ENCODE measurements around the gene TMEM92.
A peak's percentile ranks its signal among the peaks of the same experiment; 100 is the strongest.
"Not testable (repeated sequence)": the region's sequence is repeated elsewhere in the genome, so short reads cannot be mapped to it uniquely, and the experiment has no call there.

Gene TMEM92

DNA sequence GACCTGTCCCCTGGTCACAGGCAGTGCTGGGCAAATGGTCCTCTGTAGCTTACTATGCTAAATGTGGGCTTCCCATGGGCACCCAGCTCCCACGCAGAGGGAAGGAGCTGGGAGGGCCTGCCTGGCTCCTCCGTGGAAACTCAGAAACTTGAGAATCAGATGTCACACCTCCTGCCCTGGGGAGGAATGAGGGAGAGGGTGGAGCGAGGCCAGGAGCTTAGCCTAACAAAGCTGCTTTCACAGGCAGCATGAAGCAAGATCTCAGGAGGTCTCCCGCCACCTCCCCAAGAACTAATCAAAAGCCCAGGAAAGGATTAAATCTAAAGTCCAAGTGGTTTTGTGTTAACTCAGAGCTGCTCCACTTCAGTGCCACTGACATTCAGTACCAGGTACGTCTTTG is 38.0 kb downstream of the TMEM92 start:
- no peak for DNase-seq (ENCODE audit: extremely low spot score)
- no peak for TF ChIP-seq FOXM1 (IDR thresholded peaks at IDR 0.05; ENCODE audit: borderline replicate concordance)
- no peak for TF ChIP-seq BHLHE40 (IDR thresholded peaks at IDR 0.05; ENCODE audit: borderline replicate concordance)
- TF ChIP-seq SUZ12 (IDR thresholded peaks at IDR 0.05) = no peak
- no peak for TF ChIP-seq TARDBP (IDR thresholded peaks at IDR 0.05)
- TF ChIP-seq, protein P1, sequence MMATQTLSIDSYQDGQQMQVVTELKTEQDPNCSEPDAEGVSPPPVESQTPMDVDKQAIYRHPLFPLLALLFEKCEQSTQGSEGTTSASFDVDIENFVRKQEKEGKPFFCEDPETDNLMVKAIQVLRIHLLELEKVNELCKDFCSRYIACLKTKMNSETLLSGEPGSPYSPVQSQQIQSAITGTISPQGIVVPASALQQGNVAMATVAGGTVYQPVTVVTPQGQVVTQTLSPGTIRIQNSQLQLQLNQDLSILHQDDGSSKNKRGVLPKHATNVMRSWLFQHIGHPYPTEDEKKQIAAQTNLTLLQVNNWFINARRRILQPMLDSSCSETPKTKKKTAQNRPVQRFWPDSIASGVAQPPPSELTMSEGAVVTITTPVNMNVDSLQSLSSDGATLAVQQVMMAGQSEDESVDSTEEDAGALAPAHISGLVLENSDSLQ (IDR thresholded peaks at IDR 0.05) = no peak
- no peak for TF ChIP-seq CTBP1 (IDR thresholded peaks at IDR 0.05; ENCODE audit: borderline replicate concordance)
- TF ChIP-seq SP1 (IDR thresholded peaks at IDR 0.05) = no peak
- no peak for TF ChIP-seq LEF1 (IDR thresholded peaks at IDR 0.05; ENCODE audit: borderline replicate concordance)
- TF ChIP-seq NFRKB (IDR thresholded peaks at IDR 0.05) = no peak
- no peak for TF ChIP-seq ELF4 (IDR thresholded peaks at IDR 0.05)
- TF ChIP-seq FOXK2 (IDR thresholded peaks at IDR 0.05) = no peak
- no peak for TF ChIP-seq L3MBTL2 (conservative IDR thresholded peaks at IDR 0.05)
- no peak for TF ChIP-seq HDGF (IDR thresholded peaks at IDR 0.05; ENCODE audit: borderline replicate concordance)
- TF ChIP-seq FOXA1 (IDR thresholded peaks at IDR 0.05) = no peak
- TF ChIP-seq ZNF384 (IDR thresholded peaks at IDR 0.05) = no peak
- TF ChIP-seq ARNT (IDR thresholded peaks at IDR 0.05) = no peak
- CTCF ChIA-PET = interaction anchor here (0.6 to 1.0 kb wide), 3 partner anchors 112 to 161 kb away, joined by 3 to 4 read pairs (median 4); no protein-coding TSS in a partner anchor
- POLR2A ChIA-PET = no interaction called here

DNA sequence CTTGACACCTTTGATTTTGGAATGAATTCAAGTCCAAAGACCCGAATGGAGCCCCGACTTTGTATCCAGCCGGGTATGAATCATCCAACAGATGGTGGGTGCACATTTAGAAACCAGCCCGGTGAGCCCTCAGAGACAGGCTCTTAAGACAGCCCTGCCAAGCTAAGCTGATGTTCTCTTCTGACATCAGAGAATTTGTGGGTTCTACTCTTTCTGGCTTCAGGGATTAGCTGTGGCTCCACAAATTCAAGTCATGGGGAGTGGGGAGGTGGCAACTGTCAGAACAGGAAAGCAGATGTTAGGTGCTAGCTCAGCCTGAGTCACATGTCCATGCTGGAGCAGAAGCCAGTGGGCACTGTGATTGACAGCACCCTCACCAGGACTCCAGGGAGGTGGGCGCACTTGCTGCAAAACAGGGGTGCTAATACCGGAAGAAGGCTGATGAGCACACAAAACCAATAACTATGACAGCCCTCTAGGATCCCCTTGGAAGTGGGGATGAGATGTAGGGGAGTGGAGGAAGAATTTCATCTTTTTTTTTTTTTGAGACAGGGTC is 40.3 kb downstream of the TMEM92 start:
- ChIA-PET CTCF (no interaction called here), POLR2A (no interaction called here)
- no peak for TF ChIP-seq SP1 (IDR thresholded peaks at IDR 0.05)
- TF ChIP-seq, protein P1 (IDR thresholded peaks at IDR 0.05) = peak; percentile 24; the same call in 1 of the 2 replicates
- no peak for DNase-seq (ENCODE audit: extremely low spot score)

DNA sequence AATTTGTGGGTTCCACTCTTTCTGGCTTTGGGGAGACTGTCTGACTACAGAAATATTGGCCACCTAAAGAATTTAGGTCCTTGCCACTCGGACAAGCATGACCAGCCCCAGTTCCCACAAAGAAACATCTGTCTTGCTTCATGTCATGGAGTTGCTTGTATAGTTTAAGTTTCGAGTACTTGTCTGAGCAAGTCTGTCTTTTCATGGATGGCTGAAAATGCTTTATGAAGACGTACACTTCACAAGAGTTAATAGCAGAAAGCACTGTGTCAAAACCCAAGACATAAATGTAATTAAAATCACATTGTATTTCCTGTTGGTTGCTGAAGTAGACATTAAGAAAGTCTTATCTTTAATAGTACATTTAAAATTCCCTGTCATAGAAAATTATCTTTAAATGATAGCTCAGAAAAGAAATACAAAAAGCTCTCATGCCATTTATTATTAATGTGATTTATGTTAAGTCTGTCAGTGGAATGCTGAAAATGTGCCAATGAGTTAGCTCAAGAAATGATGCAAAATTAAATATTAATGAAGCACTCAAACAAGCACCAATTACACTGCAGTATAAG is 41.8 kb downstream of the TMEM92 start:
- POLR2A ChIA-PET = interaction anchor here (0.5 kb wide), 1 partner anchor 109 kb away, joined by 3 read pairs; no protein-coding TSS in a partner anchor
- DNase-seq (ENCODE audit: extremely low spot score) = no peak
- no peak for TF ChIP-seq LEF1 (IDR thresholded peaks at IDR 0.05; ENCODE audit: borderline replicate concordance)
- no peak for TF ChIP-seq ZNF384 (IDR thresholded peaks at IDR 0.05)
- TF ChIP-seq, protein P1 (IDR thresholded peaks at IDR 0.05) = peak; percentile 20; the same call in 1 of the 2 replicates
- no peak for TF ChIP-seq SP1 (IDR thresholded peaks at IDR 0.05)
- TF ChIP-seq FOXK2 (IDR thresholded peaks at IDR 0.05) = no peak
- TF ChIP-seq ARNT (IDR thresholded peaks at IDR 0.05) = no peak
- TF ChIP-seq FOXA1 (IDR thresholded peaks at IDR 0.05) = no peak
- no peak for TF ChIP-seq L3MBTL2 (conservative IDR thresholded peaks at IDR 0.05)
- CTCF ChIA-PET = interaction anchor here (0.7 to 0.8 kb wide), 2 partner anchors 116 to 893 kb away, joined by 3 read pairs; no protein-coding TSS in a partner anchor

DNA sequence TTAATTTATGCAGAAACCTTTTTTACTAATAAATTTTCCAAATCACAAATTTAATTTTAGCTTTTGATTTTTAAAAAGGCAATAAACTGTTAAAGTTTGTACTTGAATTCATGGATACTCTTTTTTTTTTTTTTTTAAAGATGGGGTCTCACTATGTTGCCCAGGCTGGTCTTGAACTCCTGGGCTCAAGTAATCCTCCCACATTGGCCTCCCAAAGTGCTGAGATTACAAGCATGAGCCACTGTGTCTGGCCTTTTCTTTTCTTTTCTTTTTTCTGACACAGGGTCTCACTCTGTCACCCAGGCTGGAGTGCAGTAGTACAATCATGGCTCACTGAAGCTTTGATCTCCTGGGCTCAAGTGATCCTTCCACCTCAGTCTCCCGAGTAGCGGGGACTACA is 42.4 kb downstream of the TMEM92 start:
- ChIA-PET POLR2A (interaction anchor here (0.5 kb wide), 1 partner anchor 110 kb away, joined by 3 read pairs; no protein-coding TSS in a partner anchor), CTCF (interaction anchor here (0.7 to 0.8 kb wide), 2 partner anchors 116 to 894 kb away, joined by 3 read pairs; no protein-coding TSS in a partner anchor)
- not testable (repeated sequence) for DNase-seq (ENCODE audit: extremely low spot score)

DNA sequence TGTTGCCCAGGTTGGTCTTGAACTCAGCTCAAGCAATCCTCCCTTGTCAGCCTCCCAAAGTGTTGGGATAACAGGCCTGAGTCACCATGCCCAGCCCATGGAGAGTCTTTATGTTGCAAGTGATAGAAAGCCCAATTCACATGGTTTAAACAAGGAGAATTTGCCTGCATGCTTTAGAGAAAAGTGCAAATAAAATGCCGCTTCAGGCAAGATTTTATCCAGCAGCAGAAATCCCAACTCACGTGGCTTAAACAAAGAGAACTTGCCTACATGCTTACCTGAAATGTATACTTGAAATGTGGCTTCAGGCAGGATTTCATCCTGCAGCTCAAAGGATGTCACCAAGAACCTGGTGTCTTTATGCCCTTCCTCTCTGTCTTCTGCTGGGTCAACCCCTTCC is 42.9 kb downstream of the TMEM92 start:
- DNase-seq (ENCODE audit: extremely low spot score) = no peak
- ChIA-PET POLR2A (no interaction called here), CTCF (no interaction called here)
- TF ChIP-seq FOXA1 (IDR thresholded peaks at IDR 0.05) = no peak
- TF ChIP-seq FOXK2 (IDR thresholded peaks at IDR 0.05) = no peak
- no peak for TF ChIP-seq ELF4 (IDR thresholded peaks at IDR 0.05)
- TF ChIP-seq ZNF384 (IDR thresholded peaks at IDR 0.05) = no peak
- no peak for TF ChIP-seq LEF1 (IDR thresholded peaks at IDR 0.05; ENCODE audit: borderline replicate concordance)
- TF ChIP-seq TARDBP (IDR thresholded peaks at IDR 0.05) = no peak
- TF ChIP-seq L3MBTL2 (conservative IDR thresholded peaks at IDR 0.05) = no peak
- no peak for TF ChIP-seq NFRKB (IDR thresholded peaks at IDR 0.05)
- TF ChIP-seq, protein P1 (IDR thresholded peaks at IDR 0.05) = no peak
- TF ChIP-seq ARNT (IDR thresholded peaks at IDR 0.05) = no peak

DNA sequence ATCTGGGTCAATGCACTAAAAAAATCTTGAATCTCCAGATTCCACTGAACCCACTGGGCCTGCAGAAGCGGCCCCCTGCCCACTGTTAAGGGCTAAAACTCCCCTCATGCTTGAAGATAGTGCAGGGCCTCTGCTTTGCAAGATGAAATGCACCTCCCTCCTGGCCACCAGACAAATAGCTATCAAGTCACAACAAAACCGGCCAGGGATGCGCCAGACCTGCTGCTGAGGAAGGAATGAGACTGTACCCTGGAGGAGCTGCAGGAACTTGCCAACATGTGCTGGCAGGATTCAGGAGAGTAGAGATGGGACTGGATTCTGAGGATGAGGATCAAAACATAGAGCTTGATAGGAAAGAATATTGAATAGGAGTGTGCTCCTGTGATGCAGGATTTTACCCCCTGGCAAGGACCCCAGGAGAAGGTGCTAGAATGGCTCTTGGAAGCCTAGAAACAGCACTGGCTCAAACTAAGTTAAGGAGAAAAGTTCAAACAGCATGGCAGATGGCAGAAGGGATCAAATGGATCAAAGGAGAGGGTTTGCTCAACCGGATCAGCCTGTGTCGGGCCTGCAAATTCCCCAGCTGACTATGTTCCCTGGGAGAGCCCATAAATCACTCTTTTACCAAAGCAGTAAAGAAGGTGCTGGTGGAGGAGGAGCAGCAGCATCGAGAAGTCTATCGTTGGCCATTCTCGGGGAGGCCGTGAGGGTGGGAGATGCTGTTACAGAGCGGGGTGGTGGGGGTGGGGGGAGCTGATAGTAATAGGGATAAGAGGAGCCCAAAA is 44.4 kb downstream of the TMEM92 start:
- TF ChIP-seq TARDBP (IDR thresholded peaks at IDR 0.05) = no peak
- TF ChIP-seq, protein P1 (IDR thresholded peaks at IDR 0.05) = peak; percentile 52; the same call in 1 of the 2 replicates
- ChIA-PET POLR2A (no interaction called here), CTCF (interaction anchor here (2.0 kb wide), 1 partner anchor 149 kb away, joined by 6 read pairs; no protein-coding TSS in a partner anchor)
- no peak for DNase-seq (ENCODE audit: extremely low spot score)

Measured in HEK293T (cell line).